Posterior vena cava (tissue), 2 donors: ENCODE measurements around the gene PTEN. TPM values are rescaled to one million over a fixed set of nuclear protein-coding genes. Genes with fewer than 3 reads are reported as not detected.
A peak's percentile ranks its signal among the peaks of the same experiment; 100 is the strongest.
"Not testable (repeated sequence)": the region's sequence is repeated elsewhere in the genome, so short reads cannot be mapped to it uniquely, and the experiment has no call there.

Experiments
- DNase-seq: peaks from one replicate; pipeline ENCODE4 v3.0.0-alpha.2; 2020; ENCODE audit warnings: low spot score
- intact Hi-C, 2 donors: fragments of 100-400 bp; cut with DNase I; formaldehyde crosslinking; loops; one replicate each; pipeline versions ENCODE4 v1.14.1 to v1.14.2; 2022 to 2023
- total RNA-seq, 2 donors: library from RNA; stranded (reverse); fragmentation: NEBNext Ultra II Directional; extraction: Animal tissue kit (Norgen Biotek cat#: 25700); gene quantifications; one replicate each; pipeline ENCODE4 v1.2.1, GENCODE V29; 2021
- donor health status: DM: yes; HTN: yes; CAD: no.
- donor health status: DM: yes; HTN: yes; CAD: no.

The PTEN gene
- total RNA-seq, 2 donors from 2014 or later = 92.2 to 144 TPM

- DNase-seq = no peak
- intact Hi-C loops = no loop called here
Observed at GRCh38 chr10:87843714-87844113, 19.7 kb upstream of the PTEN start.

- no peak for DNase-seq
- intact Hi-C loops = no loop called here
Observed at GRCh38 chr10:87844837-87845623, 18.4 kb upstream of the PTEN start.

- no peak for DNase-seq
- intact Hi-C loops = no loop called here
Observed at GRCh38 chr10:87845624-87845998, 17.8 kb upstream of the PTEN start.

GRCh38 chr10:87846023-87846422 is 17.4 kb upstream of the PTEN start:
- intact Hi-C loops = no loop called here
- DNase-seq = no peak

GRCh38 chr10:87846711-87847110 is 16.7 kb upstream of the PTEN start:
- DNase-seq, intact Hi-C loops: not testable (repeated sequence)

GRCh38 chr10:87847550-87847949 is 15.9 kb upstream of the PTEN start:
- intact Hi-C loops = no loop called here
- DNase-seq = no peak

- intact Hi-C loops = no loop called here
- DNase-seq = no peak
Observed at GRCh38 chr10:87849001-87849400, 14.4 kb upstream of the PTEN start.

- DNase-seq = no peak
- intact Hi-C loops = loop anchor here (5.0 to 10.0 kb wide), 2 partner anchors 537 to 694 kb away; no protein-coding TSS in a partner anchor
Observed at GRCh38 chr10:87850742-87851205, 12.7 kb upstream of the PTEN start.

- DNase-seq = no peak
- intact Hi-C loops = loop anchor here (5.0 to 10.0 kb wide), 2 partner anchors 535 to 693 kb away; no protein-coding TSS in a partner anchor
Observed at GRCh38 chr10:87852089-87852488, 11.3 kb upstream of the PTEN start.

GRCh38 chr10:87855247-87855646 is 8.2 kb upstream of the PTEN start:
- not testable (repeated sequence) for DNase-seq
- intact Hi-C loops = loop anchor here in 1 of 2 donors (10.0 kb wide), 1 partner anchor 690 kb away; no protein-coding TSS in a partner anchor

- not testable (repeated sequence) for DNase-seq
- intact Hi-C loops = loop anchor here in 1 of 2 donors (10.0 kb wide), 1 partner anchor 689 kb away; no protein-coding TSS in a partner anchor
Observed at GRCh38 chr10:87855665-87856064, 7.8 kb upstream of the PTEN start.

GRCh38 chr10:87860156-87860795 is 3.1 kb upstream of the PTEN start:
- no peak for DNase-seq
- intact Hi-C loops = loop anchor here in 1 of 2 donors (10.0 kb wide), 2 partner anchors 385 to 695 kb away; no protein-coding TSS in a partner anchor

- DNase-seq = no peak
- intact Hi-C loops = loop anchor here in 1 of 2 donors (10.0 kb wide), 2 partner anchors 384 to 694 kb away; no protein-coding TSS in a partner anchor
Observed at GRCh38 chr10:87860816-87861403, 2.5 kb upstream of the PTEN start.

GRCh38 chr10:87861566-87861952 is 1.9 kb upstream of the PTEN start:
- DNase-seq = peak; percentile 89
- intact Hi-C loops = loop anchor here in 1 of 2 donors (10.0 kb wide), 2 partner anchors 383 to 693 kb away; no protein-coding TSS in a partner anchor

- intact Hi-C loops = loop anchor here in 1 of 2 donors (10.0 kb wide), 2 partner anchors 383 to 693 kb away; no protein-coding TSS in a partner anchor
Observed at GRCh38 chr10:87861953-87862678, 1.3 kb upstream of the PTEN start.

GRCh38 chr10:87862679-87863052 is 759 bp upstream of the PTEN start:
- DNase-seq = no peak
- intact Hi-C loops = loop anchor here in 1 of 2 donors (10.0 kb wide), 2 partner anchors 382 to 692 kb away; no protein-coding TSS in a partner anchor

More at GRCh38 chr10:87861953-87862678, 1.3 kb upstream of the PTEN start:
- DNase-seq = peak; percentile 99

- peak; percentile 81 for DNase-seq
- intact Hi-C loops = loop anchor here in 1 of 2 donors (10.0 kb wide), 2 partner anchors 381 to 691 kb away; no protein-coding TSS in a partner anchor
Observed at GRCh38 chr10:87863951-87864495, 598 bp downstream of the PTEN start.

- intact Hi-C loops = loop anchor here in 1 of 2 donors (10.0 kb wide), 2 partner anchors 380 to 690 kb away; no protein-coding TSS in a partner anchor
Observed at GRCh38 chr10:87864496-87865059, 1.2 kb downstream of the PTEN start.

More at GRCh38 chr10:87864496-87865059, 1.2 kb downstream of the PTEN start:
- DNase-seq = no peak
